GM18858 (cell line): Measurements from ENCODE around the gene ALPI.
A peak's percentile ranks its signal among the peaks of the same experiment; 100 is the strongest.
"Not testable (repeated sequence)": the region's sequence is repeated elsewhere in the genome, so short reads cannot be mapped to it uniquely, and the experiment has no call there.

ENCODE experiments used
- ATAC-seq: cut with Tn5 transposase; IDR thresholded peaks from one replicate; pipeline ENCODE4 v1.9.1; 2021; ENCODE audit not compliant: unreplicated experiment

The ALPI gene

DNA sequence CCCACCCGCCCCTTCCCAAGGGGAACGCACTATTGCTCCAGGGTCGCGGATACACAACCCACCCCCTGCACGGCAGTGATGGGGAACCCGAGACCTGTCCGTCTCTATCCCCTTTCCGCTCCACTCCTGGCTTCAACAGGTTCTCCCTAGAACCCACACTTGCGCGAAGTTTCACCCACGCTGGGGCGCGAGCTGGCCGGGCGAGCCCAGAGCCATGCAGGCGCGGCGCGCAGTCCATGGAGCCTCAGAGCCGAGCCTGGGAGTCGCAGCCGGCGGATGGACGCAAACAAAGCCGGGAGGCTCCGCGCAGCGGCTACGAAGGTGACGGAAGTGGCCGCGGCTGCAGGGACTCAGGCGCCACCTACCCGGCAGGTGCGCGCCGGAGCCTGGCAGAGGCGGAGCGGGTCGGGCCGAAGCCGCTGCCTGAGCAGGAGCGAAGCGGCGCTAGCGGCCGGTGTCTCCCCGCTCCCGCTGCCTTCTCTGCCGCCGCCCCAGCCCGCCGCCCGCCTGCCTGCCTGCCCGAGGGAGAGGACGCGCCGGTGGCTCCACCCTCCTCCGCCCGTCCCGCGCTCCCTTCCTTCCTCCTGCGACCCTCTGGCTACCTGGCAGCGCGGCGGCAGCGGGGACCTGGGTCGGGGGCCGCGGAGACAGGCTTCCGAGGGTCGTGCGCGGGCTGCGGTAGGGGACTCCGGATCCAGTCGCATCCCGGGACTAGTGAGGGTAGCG lies 35.3 kb upstream of the ALPI start:
- ATAC-seq, result no peak

DNA sequence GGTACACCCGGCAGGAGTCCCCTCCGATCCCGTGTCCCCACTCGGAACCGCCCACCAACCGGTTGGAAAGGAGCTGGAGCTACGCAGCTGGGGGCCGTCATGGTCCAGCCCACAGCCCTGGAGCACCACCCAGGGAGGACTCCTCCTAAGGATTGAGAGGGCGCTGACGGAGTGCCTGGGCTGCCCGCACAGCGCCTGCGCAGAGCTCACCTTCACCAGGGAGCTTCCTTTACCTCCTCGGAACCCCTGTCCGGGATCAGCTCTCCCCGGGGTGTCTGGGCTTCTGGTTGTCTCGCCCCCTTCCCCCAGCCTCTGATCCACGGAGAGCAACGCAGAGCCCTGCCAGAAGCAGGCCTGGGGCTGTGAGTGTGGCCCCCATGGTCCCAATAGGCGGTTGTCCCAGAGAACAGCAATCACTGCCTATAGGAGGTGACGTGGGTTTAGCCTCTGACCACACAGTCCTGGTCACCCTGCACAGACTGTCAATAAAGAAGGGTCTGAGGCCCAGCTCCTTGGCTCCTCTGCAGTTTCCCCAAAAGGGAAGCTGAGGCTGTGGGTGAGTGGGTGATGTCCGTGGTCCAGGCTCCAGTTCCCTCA lies 34.7 kb upstream of the ALPI start:
- no peak for ATAC-seq

GRCh38 chr2:232422051-232422450 lies 33.9 kb upstream of the ALPI start:
- no peak for ATAC-seq

DNA sequence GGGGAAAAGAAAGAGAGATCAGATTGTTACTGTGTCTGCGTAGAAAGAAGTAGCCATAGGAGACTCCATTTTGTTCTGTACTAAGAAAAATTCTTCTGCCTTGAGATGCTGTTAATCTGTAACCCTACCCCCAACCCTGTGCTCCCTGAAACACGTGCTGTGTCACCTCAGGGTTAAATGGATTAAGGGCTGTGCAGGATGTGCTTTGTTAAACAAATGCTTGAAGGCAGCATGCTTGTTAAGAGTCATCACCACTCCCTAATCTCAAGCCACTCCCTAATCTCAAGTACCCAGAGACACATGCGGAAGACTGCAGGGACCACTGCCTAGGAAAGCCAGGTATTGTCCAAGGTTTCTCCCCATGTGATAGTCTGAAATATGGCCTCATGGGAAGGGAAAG lies 33.0 kb upstream of the ALPI start:
- not testable (repeated sequence) for ATAC-seq

DNA sequence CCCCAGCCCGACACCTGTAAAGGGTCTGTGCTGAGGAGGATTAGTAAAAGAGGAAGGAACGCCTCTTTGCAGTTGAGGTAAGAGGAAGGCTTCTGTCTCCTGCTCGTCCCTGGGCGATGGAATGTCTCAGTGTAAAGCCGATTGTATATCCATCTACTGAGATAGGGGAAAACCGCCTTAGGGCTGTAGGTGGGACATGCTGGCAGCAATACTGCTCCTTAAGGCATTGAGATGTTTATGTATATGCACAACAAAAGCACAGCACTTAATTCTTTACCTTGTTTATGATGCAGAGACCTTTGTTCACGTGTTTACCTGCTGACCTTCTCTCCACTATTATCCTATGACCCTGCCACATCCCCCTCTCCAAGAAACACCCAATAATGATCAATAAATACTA lies 32.5 kb upstream of the ALPI start:
- not testable (repeated sequence) for ATAC-seq

- no peak for ATAC-seq
Observed at GRCh38 chr2:232431705-232432590, 24.0 kb upstream of the ALPI start.

DNA sequence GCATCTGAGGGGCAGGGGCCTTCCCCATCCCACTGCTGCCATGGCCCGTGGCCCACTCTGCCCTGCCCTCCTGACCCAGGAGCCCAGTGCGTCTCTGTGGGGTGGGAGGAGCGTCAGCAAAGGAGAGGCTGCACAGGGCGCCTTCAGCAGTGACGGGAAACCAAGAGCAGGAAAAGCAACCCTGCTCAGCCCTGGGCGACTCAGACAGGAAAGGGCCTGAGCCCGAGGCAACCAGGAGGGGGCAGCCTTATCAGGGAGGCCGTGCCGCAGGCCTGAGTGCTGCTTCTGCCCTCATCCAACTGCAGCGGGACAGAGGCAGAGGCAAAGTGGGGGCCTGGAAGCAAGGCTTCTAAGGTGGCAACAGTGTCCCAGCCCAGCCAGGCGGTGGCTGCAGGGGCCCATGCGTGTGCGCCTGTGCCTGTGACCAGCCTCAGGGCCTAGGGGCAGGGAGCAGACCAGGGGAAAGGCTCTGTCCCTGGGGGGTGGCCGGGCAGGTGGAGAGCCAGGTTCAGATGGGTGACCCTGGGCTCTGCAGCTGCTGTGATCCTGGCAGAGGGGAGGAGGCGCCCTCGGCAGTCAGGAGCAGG lies 23.3 kb upstream of the ALPI start:
- ATAC-seq, result no peak

- not testable (repeated sequence) for ATAC-seq
Observed at GRCh38 chr2:232433622-232434021, 22.3 kb upstream of the ALPI start.

GRCh38 chr2:232434091-232434490 lies 21.9 kb upstream of the ALPI start:
- ATAC-seq, result no peak

GRCh38 chr2:232434563-232435374 lies 21.2 kb upstream of the ALPI start:
- no peak for ATAC-seq

GRCh38 chr2:232435375-232435648 lies 20.6 kb upstream of the ALPI start:
- ATAC-seq, result no peak

- ATAC-seq, result no peak
Observed at GRCh38 chr2:232435805-232436204, 20.1 kb upstream of the ALPI start.

DNA sequence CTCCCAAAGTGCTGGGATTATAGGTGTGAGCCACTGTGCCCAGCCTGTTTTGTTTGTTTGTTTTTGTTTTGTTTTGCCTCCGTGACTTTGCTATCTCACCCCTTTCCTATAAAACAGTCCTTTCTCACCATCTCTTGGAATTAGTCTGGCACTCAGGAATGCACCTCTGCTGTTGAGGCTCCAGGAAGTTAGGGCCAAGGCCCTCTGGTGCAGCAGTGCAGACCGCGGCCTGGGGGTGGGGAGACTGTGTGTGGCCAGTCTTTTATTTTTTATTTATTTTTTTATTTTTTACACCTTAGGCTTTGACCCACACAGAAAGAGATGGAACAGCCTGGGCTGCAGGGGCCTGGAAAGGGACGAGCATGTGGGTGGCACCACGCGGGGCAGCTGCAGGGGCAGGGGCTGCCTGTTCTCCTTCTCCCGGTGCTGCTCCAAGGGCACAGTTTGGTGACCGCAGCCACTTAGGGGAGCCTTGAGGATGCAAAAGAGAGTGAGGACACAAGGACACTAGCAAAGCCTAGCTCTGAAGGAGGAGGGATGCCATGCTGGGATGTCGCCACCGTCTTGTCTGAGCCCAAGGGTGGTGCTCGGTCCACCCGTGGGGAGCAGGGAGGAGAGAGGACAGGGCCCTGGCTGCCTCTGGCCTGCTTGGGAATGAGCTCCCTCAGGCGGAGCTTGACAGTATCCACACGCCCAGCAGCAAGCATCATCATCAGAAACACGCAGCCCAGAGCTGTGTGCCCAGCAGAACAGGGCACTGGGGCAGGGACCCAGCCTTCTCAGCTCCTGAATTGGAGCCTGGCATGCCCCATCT lies 19.4 kb upstream of the ALPI start:
- no peak for ATAC-seq

- no peak for ATAC-seq
Observed at GRCh38 chr2:232437195-232437571, 18.8 kb upstream of the ALPI start.

- ATAC-seq, result no peak
Observed at GRCh38 chr2:232438091-232438490, 17.9 kb upstream of the ALPI start.

DNA sequence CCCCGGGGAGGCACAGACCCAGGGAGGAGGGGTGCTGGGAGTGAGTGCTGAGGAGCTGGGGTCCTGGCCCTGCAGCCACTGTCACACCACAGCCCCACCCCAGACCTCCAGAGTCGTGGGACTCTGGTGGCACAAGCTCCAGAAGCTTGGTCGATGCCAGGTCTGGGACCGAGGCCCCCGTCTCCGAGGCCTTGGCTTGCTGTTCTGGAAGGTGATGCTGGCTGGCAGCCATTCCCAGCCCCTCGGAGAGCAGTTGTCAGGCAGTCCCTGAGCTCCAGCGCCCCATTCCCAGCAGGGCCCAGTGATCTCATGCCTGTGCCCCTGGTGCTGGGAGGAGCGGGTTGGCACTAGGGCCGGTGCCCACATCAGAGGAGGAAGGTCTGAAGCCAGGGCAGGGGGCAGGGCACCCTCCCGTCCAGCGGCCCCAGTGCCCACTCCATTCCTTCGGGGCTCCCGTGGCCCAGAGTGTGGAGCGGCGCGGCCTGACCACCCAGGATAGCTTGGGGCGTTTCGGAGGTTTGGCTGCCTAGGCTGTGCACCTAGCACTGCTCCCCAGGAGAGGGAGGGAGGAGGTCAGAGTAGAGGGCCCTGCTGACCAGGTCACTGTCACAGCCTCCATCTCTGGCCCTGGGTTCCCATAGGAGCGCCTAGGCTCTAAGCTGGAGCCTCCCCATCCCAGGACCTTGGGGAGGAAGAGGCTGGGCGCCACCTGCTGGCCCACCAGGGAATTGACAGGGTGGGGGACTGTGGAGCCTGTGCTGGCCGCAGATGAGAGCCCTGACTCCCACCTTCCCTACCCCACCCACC lies 16.8 kb upstream of the ALPI start:
- ATAC-seq, result no peak

- no peak for ATAC-seq
Observed at GRCh38 chr2:232439758-232440135, 16.2 kb upstream of the ALPI start.

DNA sequence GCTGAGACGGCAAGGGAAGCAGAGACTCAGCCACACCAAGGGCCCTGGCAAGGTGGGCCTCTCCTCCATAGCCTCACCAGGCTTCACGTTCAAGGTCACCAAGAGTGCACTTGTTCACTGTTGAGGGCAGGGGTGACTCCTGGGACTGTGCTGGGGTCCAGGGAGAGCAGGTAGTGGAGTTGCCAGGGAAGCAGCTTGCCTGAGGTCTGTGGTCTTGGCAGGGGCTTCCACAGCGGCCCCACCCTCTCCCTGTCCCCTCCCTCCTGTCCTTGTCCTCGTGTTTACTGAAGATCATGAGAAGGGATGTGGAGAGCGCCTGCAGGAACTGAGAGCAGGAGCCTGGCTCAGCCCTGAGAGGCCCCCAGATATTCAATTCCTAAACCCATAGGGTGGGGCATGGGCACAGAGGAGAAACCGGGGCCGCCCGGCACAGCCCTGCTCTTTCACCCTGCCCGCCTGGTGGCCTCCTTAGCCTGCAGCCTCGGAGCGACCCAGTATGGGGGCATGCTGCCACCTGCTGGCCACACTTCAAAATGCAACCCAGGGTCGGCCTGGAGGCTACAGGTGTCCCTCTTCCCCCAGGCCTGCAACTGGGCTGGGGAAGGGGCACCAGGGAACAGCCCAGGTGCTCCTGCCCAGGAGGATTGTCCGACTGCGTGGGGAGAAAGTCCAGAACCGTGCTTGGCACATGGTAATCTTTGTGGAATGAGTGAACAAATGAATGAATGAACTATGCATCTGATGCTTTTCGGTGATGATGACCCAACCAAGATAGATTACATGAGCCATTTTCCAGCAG lies 15.5 kb upstream of the ALPI start:
- ATAC-seq, result peak; percentile 77
